Activated CD8-positive, alpha-beta memory T cell treated with anti-CD3 and anti-CD28 coated beads for 4 hours (primary cell): ENCODE measurements around the gene GRM1.

Experiments
- DNase-seq, 2 donors: peaks; one replicate each; pipeline ENCODE4 v3.0.0-alpha.2; 2020; ENCODE audit warnings: low read depth in 2 of 2

GRM1 gene

DNA sequence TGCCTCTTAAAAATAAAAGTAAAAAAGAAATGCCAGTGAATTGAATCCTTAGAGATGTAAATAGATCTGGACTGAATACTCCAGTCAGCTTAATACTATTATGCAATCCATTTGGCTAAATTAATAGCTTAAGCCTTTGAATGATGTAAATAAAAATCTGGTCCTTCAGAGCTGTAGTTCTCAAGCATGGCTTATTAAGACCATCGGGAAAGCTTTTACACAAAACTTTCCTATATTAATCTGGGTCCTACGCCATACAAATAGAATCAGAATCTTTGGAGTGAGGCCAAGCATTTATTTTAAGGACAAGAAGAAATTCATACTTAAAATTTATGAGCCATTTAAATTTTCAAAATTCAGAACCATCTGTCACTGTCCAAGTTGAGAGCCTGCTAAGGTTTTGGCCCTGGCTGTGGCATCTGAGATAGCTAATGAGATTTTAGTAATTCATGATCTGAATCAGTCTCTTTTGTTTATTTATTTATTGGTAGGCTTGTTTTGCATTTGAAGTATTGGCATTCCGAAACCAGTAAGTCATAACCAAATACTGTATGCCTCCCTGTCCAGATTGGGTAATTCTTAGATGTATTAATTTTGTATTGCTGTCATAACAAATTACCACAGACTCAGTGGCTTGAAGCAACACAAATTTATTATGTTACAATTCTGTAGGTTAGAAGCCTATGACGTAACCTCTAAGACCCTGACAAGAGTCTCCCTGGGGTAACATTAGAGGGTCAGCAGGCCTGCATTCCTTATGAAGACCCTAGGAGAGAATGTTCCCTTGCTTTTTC lies 286.7 kb downstream of the GRM1 start:
- no peak for DNase-seq

DNA sequence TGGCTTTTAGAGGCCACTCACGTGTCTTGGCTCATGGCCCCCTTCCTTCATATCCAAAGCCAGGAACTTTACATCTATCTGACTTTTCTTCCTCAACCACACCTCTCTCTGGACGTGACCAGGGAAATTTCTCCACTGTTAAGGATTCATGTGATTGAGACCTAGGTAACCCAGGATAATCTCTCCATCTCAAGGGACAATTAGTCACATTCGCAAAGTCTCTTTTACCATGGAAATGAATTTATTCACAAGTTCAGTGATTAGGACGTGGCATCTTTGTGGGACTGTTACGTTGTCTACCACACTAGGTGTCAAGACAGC lies 287.3 kb downstream of the GRM1 start:
- no peak for DNase-seq

DNA sequence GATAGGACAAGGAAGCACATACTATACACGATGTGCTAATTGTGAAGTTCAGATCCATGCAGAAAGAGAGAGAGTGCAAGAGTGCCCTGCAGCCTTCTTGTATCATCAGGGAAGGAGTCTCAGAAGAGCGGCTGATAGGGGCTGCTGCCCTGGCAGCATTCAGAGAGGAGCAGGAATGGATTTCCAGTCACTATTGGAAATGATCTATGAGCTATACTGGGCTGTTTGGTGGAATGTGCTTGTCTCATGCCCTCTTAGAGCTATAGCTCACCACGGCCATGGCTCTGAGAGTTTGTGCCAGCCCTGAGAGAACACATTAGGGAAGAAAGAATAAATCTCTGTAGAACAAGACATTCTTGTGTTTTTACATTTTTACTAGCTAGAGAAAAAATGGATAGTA lies 302.2 kb downstream of the GRM1 start:
- DNase-seq = no peak

DNA sequence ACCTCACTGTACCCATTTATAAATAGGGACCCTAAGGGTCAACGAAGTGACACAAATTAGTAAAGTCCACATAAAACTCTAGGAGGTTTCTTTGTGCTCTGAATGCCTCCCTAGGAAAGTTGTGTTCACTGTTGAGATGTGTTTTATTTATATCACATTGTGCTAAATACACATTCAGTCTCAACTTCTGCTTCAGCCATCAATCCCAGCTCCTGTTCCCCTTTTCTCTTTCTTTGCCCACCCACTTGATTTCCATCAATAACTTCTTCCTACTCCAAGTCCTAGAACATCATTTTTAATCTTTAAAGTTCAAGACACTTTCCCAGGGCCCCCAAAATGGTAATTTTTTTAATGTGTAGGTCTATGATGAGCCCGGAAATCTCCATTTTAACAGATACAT lies 306.5 kb downstream of the GRM1 start:
- DNase-seq = no peak

DNA sequence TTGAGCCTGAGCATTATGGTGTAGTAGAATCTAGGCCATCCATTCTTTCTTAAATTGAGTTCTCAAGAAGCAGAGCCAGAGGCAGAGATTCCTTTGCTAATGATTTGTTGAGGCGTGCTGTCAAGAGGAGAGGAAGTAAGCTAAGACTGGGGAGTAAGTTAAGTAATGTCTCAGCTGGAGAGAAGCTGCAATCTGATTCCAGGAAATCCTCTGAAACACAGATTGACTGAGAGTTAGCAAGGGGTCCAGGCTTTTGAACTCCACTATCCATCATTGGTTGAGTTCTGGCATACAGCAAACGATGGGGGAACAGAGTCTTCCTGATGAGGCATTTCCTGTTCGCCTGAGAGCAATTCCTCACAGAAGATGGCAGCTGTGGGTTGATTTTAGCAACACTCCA lies 307.3 kb downstream of the GRM1 start:
- no peak for DNase-seq

DNA sequence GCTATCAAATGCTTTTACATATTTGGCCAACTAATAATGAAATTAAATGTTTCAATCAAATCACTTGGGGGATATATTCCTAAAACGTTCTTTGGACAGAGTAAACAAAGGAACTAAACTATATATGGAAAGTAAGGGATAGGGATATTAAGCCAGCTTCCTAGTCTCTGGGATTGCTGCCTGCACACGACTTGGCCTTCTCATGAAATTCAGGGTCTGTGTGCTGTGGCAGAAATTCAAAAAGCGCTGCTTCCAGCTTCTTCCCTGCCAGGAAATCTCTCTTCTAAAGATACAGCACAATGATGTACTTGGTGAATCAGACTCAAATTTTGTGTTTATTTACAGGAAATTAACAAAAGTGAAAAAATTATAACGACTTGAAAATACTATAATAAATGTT lies 308.5 kb downstream of the GRM1 start:
- no peak for DNase-seq

DNA sequence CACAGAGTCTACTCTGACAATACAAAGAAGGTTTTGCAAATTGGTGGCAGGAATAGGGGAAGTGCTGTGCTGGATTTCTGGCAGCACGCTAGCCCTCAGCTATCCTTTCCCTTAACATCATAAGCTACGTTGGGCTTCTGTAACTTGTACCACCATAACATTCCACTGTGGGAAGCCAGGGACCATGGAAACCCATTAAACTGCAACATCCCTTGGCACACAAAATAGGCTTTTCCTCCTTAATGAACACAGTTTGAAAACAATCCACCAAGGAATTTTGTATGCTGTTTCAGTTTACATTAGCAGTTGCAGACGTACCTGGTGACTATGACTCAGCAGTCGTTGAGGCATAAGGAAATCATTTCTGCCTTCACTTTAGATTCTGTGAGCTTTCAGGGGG lies 310.9 kb downstream of the GRM1 start:
- DNase-seq = no peak

DNA sequence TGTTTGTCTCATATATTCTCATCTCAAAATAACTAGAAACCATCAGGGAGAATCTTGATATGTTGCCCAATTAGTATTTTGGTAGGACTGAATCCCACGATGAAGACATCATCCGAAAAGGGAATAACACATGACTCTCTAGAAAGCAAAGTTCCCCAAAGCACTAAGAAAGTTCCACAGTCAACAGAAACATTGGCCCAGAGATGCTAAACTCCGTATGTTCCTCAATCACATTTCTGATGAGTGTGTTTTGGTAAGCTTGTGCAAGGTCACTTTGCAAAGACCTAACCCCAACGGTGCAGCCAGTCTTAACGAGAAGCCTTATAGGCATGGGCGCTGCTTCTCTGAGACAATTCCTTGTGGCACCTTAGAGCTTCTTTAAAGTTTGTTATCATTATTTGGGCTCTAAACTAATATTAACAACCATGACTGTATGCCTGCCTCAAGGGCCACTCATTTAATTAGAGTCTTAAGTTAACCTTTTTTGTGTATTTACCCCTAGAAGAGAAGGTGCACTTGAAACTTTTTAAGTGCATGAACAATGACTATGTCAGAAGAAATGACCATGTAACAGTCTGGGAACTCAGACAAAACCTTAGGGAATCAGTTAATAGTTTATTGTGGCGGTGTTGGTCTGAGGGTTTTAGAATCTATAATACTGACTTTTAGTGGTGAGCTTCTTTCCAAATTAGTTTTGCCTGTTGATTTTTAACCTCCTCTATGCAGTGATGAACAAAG lies 312.8 kb downstream of the GRM1 start:
- no peak for DNase-seq

DNA sequence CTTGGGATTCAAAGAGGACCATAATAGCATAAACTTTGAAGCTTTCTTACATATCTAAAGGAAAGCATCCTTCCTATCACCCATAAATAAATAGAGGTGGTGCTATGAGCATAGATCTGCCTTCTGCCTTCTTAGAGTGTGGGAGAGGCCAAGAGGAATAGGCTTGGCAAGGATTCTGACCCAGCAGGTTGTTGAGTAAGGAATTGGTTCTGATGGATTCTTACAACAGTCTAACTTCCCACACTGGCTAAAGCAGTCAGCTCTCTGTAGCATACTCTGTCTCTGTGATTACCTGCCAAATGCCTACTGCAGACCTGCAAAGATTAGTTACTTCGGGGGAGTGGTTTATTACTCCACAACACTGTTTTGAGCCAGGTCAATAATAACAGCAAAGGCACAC lies 316.7 kb downstream of the GRM1 start:
- no peak for DNase-seq

DNA sequence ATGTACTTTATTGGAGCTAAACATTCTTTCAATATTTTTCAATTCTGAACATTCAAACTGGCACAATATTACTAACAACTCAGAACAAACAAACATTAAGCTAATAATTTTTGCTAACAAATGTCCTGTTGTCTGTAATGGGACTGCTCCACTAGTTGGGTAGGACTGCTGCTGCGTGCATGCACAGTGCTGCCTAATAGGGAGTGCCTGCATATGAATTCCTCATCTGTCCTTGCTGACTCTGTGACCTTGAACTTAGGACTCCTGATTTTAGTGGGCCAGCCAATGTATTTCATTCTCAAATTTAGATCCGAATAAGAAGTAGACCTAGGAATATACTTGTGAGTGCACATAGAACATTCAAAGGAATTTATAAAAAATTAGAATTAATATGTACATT lies 318.2 kb downstream of the GRM1 start:
- no peak for DNase-seq

DNA sequence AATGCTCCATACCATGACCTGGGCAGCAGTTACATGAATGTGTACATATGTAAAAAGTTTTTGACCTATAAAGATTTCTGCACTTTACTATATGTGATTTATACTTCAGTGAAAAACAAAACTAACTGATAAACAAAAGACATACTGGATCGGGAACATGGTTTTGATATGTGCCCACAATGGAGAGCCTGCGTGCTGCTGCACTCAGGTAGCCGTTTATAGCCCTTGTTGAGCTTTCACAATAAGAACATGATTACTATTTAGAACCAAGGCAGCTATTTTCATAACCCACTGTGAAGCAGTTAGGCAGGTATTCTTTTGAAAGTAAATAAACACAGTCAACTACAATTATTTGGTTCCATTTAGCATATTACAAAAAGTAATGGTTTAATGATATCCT lies 318.8 kb downstream of the GRM1 start:
- DNase-seq = no peak

DNA sequence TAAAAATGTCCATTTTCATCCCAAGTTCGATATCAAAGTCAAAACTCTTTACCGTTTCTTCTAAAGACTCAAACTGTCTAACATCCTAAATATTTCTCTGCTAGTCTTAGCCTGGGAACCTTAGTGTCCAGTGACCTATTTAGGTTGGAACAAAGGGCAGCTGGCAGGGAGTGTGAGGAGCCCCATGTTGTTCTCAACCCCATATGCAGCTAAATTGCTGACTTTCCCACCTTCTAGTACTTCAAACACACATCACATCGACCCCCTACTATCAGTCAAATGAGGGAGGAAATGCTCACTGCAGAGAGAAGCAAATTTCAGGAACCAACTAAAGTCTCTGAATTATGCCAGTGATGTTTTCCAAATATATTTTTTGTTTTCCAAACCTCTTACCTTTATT lies 322.2 kb downstream of the GRM1 start:
- no peak for DNase-seq

DNA sequence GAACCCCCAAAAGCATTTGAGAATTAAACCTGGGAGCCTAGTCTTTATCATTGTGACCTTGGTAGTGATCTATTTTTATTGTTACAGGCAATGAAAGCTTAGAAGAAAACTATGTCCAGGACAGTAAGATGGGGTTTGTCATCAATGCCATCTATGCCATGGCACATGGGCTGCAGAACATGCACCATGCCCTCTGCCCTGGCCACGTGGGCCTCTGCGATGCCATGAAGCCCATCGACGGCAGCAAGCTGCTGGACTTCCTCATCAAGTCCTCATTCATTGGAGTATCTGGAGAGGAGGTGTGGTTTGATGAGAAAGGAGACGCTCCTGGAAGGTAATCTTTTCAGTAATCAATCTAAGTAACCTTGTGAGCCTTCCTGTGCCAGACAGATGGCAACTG lies 323.3 kb downstream of the GRM1 start:
- DNase-seq = no peak

DNA sequence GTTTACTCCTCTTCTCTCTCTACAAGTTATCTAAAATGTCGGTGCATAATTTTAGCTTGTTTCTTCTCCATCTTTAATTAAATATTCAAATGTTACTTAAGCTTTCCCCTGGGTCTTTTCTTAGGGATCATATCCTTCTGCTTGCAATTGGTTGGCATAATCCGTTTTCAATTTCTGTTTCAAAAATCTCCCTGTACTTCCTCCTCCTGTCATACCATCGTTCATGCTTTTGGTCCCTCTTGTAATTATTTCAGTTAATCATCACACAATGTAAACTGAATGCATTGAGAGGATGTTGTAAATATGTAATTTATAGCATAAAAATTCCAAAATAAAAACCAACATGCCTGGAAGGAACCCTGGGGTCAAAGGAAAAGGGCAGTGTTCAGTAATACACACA lies 325.6 kb downstream of the GRM1 start:
- no peak for DNase-seq

DNA sequence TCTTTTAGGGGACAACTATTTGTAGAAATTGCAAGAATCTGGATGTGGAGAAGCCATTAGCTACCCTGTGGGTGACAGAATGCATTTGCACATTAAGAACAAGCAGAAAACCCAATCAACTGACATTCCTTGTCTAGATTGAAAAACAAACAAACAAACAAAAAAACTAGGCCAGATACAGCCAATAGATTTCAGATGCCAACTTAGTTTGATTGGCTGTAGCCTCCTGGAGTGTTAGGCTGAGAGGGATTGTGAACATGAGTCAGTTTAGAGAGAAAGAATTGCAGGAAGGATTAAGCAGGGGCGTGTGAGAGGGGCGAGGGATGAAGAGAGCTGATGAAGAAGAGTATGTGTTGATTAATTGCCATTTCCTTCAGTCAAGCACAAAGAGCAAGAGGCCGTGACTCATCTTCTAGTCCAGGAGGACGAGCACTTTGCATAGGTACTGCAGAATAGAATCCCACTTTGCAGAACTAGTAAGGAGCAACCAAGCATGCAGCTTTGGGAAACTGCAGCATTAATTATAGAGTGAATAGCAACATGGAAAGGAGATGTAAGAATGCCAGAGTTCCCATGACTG lies 326.7 kb downstream of the GRM1 start:
- no peak for DNase-seq

DNA sequence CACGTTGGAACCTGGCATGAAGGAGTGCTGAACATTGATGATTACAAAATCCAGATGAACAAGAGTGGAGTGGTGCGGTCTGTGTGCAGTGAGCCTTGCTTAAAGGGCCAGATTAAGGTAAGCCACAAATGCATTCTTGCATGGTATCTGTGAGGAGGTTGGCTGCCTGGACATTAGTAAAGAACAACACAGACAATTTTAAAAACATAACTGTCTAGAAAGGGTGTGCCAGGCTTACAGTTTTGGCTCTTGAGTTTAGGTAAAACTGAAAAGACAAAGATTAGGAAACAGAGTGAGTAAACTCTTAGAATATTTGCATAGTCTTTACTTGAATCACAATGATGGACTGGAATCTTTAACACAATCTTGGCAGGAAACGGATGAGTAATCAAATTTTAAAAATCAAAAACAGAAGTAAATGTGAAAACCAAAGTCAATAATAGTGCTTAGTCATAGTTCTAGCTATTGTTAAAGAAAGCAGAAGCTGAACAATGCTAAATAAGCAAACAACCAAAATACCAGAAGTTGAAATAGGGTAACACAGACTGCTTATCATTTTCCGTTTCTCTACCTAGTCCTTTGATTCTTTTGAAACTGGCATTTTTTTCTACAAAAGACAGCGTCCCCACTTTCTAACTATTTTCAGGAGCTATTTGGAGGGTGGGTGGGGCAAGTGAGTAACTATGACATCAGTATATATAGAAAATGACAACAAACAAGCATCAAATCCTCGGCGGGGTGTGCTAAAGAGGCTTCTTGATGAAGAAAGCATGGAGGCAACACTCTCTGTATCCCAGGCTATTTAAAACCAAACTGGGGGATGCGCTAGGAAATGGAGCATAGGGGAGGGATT lies 328.9 kb downstream of the GRM1 start:
- DNase-seq = no peak

DNA sequence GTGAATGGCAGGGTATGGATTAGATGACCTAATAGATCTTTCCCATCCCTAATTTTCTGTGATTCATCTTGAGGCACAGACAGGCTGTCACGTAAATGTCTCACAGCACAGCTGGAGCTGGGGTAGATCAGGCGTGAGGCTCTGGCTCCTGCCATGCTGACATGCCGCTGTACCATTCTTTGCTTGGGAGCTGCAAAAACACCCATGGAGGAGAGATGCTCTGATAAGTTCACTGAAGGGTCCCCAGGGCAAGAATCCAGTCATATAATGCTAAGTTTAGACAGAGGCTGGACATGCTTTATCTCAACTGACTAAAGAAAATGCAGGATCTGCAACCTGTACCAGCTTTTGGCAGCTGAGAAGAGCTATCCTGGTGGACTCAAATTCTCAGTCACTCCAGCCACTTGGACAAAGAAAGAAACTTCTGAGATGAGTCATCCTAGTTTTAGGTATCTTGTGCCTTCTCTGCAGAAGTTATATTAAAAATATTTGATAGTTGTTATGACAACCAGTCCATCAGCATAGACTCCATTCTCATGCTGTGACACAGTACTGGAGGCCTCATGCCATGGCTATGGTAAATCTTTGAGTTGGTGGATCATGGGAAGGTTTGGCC lies 329.7 kb downstream of the GRM1 start:
- DNase-seq = no peak

DNA sequence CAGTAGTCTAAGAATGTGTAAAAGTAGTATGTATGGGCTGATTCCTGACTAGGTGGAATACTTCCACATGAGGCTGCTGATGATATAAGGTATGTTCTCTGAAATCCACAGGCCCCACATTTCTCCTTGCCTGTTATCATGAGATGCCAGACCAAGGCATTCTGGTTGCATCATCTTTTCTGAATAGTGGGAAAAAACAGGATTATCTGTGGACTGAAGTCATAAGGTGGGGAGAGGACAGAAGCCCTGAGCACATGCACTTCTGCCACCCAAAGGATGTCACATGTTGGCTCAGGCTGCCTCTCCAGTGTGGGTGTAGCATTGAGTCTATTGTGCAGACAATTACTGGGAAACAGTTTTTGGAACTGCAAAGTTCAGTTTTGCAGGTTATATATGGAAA lies 330.3 kb downstream of the GRM1 start:
- DNase-seq = no peak

DNA sequence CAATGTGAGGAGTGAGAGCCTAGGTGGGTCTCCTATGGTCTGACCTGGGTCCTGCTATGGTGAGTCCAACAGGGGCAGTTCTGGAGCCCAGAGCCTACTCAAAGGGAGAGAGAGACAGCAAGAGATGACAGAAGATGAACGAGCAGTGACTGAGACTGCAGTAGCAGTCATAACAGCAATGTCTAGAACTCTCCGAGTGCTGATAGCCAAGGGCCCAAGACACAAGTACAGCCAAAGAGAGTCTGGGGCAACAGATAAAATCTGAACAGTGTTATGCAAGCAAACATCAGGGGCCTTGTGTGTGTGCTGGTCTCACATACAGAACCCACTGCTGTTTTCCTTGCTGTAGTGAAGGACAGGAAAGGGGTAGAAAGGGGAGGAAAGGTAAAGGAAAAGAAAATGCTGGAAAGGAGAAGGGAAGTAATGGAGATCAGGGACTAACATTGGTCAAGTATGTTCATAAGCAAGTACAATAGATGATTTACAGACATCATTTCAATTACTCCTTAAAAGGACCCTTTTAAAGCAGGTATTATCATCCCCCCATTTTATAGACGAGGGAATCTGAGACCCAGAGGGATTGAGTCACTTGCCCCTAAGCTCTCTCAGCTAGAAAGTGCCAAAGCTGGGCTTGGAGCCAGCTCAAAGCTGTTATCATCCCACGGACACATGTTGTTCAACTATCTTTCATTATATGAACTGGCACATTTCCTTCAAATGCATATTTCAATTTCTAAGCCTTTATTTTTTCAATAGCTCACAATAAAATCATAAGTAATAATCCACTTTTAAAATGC lies 332.5 kb downstream of the GRM1 start:
- no peak for DNase-seq

DNA sequence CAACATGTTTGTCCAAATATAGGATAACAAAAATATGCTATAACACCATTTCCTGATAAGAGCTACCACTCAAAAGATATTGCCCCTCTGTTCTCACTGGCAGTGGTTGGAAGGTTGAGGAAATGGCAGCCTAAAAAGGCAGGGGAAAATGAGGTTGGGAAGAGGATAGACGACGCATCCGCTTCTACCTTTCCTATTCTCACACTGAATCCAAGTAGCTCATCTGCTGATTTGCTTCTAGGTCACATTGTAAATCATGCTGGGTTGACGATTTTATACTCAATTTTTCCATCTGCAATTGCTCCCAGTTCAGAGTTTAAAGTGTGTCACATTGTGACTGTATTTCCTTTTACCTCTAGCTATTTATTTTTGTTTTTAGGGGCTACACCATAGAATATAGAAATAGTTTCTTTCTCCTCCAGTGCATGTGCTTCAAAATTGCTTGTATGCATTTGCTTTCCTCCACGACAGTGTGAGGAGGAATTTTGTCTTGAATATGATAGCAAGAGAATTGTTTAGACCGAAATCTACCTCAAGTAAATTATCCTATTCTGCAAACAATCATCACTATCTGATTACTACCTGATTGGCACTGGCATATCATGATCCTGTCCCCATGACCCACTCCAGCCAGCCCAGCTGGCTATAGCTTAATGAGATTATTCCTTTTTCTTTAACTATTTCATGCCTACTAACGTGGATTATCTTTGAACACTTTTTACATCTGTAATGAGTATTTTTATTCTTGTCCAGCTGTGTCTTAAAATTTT lies 335.2 kb downstream of the GRM1 start:
- DNase-seq = no peak
